Activated CD8-positive, alpha-beta memory T cell treated with anti-CD3 and anti-CD28 coated beads, Interleukin-2, amount 50 U/mL, for 4 hours (primary cell): ENCODE measurements around the gene NEBL.

Source experiments
- DNase-seq: peaks from one replicate; pipeline ENCODE4 v3.0.0-alpha.2; 2020

NEBL gene

GRCh38 chr10:20858292-20859124 is 38.6 kb downstream of the NEBL start:
- DNase-seq, result no peak

- DNase-seq, result no peak
Measured at GRCh38 chr10:20856484-20856883, 40.6 kb downstream of the NEBL start.

GRCh38 chr10:20855398-20856038 is 41.6 kb downstream of the NEBL start:
- DNase-seq, result no peak

- DNase-seq, result no peak
Measured at GRCh38 chr10:20853276-20853675, 43.8 kb downstream of the NEBL start.

- DNase-seq, result no peak
Measured at GRCh38 chr10:20852303-20852702, 44.8 kb downstream of the NEBL start.

GRCh38 chr10:20847512-20847911 is 49.6 kb downstream of the NEBL start:
- DNase-seq, result no peak

GRCh38 chr10:20846263-20846662 is 50.8 kb downstream of the NEBL start:
- no peak for DNase-seq

GRCh38 chr10:20841419-20841818 is 55.7 kb downstream of the NEBL start:
- DNase-seq, result no peak

GRCh38 chr10:20839910-20840309 is 57.2 kb downstream of the NEBL start:
- DNase-seq, result no peak

- DNase-seq, result no peak
Measured at GRCh38 chr10:20839141-20839540, 58.0 kb downstream of the NEBL start.

GRCh38 chr10:20836401-20836800 is 60.7 kb downstream of the NEBL start:
- no peak for DNase-seq

- DNase-seq, result no peak
Measured at GRCh38 chr10:20835335-20835734, 61.8 kb downstream of the NEBL start.

GRCh38 chr10:20834825-20835224 is 62.3 kb downstream of the NEBL start:
- DNase-seq, result no peak

- DNase-seq, result no peak
Measured at GRCh38 chr10:20822825-20823224, 74.3 kb downstream of the NEBL start.

- no peak for DNase-seq
Measured at GRCh38 chr10:20817646-20818045, 79.5 kb downstream of the NEBL start.

- DNase-seq, result no peak
Measured at GRCh38 chr10:20817116-20817515, 80.0 kb downstream of the NEBL start.

- DNase-seq, result no peak
Measured at GRCh38 chr10:20814116-20814515, 83.0 kb downstream of the NEBL start.

- no peak for DNase-seq
Measured at GRCh38 chr10:20811131-20811530, 86.0 kb downstream of the NEBL start.

GRCh38 chr10:20809631-20810030 is 87.5 kb downstream of the NEBL start:
- DNase-seq, result no peak

GRCh38 chr10:20806487-20806886 is 90.6 kb downstream of the NEBL start:
- no peak for DNase-seq

- DNase-seq, result no peak
Measured at GRCh38 chr10:20797290-20797689, 99.8 kb downstream of the NEBL start.

GRCh38 chr10:20795391-20795790 is 101.7 kb downstream of the NEBL start:
- no peak for DNase-seq

GRCh38 chr10:20785174-20785573 is 111.9 kb downstream of the NEBL start:
- DNase-seq, result no peak

- DNase-seq, result no peak
Measured at GRCh38 chr10:20778008-20778757, 118.9 kb downstream of the NEBL start.
